Muscle of back (tissue), 11 donors: ENCODE data around the gene HNRNPR. TPM values are rescaled to one million over a fixed set of nuclear protein-coding genes. Genes with fewer than 3 reads are reported as not detected.
"Not testable (repeated sequence)": the region's sequence is repeated elsewhere in the genome, so short reads cannot be mapped to it uniquely, and the experiment has no call there.

Experiments used
- DNase-seq, 3 donors: peaks; one replicate each; pipeline versions ENCODE4 v3.0.0 to v3.0.0-alpha.2; 2013
- polyA plus RNA-seq, 10 donors: library from polyadenylated mRNA; unstranded; fragments of 120-200 nt; gene quantifications; one replicate each; pipeline ENCODE4 v1.2.1, GENCODE V29; 2013; ENCODE audit not compliant: insufficient read length in 10 of 10

The HNRNPR gene
- polyA plus RNA-seq, 10 donors, result 127 to 178 (median 143) TPM

- DNase-seq, result peak in 1 of 3 donors; percentile 18
These were observed 2.0 kb downstream of the HNRNPR start for GRCh38 chr1:23341931-23342692.

- no peak for DNase-seq
These were observed 4.5 kb downstream of the HNRNPR start for GRCh38 chr1:23339632-23340031.

- DNase-seq, result no peak
These were observed 6.2 kb downstream of the HNRNPR start for GRCh38 chr1:23337869-23338268.

GRCh38 chr1:23331713-23332112, 12.4 kb downstream of the HNRNPR start:
- DNase-seq, result no peak

GRCh38 chr1:23330846-23331245, 13.2 kb downstream of the HNRNPR start:
- no peak for DNase-seq

GRCh38 chr1:23325393-23325792, 18.7 kb downstream of the HNRNPR start:
- DNase-seq, result no peak

- no peak for DNase-seq
These were observed 21.3 kb downstream of the HNRNPR start for GRCh38 chr1:23322770-23323169.

- DNase-seq, result not testable (repeated sequence)
These were observed 33.8 kb downstream of the HNRNPR start for GRCh38 chr1:23310280-23310679.

GRCh38 chr1:23304140-23304620, 39.9 kb downstream of the HNRNPR start:
- DNase-seq, result no peak

- no peak for DNase-seq
These were observed 40.6 kb downstream of the HNRNPR start for GRCh38 chr1:23303524-23303923.

GRCh38 chr1:23296931-23297330, 47.2 kb downstream of the HNRNPR start:
- no peak for DNase-seq

- DNase-seq, result no peak
These were observed 52.4 kb downstream of the HNRNPR start for GRCh38 chr1:23291706-23292105.

- DNase-seq, result no peak
These were observed 53.1 kb downstream of the HNRNPR start for GRCh38 chr1:23290836-23291565.

- DNase-seq, result no peak
These were observed 55.4 kb downstream of the HNRNPR start for GRCh38 chr1:23288671-23289070.

- DNase-seq, result no peak
These were observed 55.9 kb downstream of the HNRNPR start for GRCh38 chr1:23288201-23288600.

GRCh38 chr1:23286401-23286800, 57.7 kb downstream of the HNRNPR start:
- DNase-seq, result no peak

GRCh38 chr1:23283667-23284602, 60.1 kb downstream of the HNRNPR start:
- peak in 1 of 3 donors; percentile 43 for DNase-seq

- peak in 1 of 3 donors; percentile 22 for DNase-seq
These were observed 61.1 kb downstream of the HNRNPR start for GRCh38 chr1:23282957-23283356.

- no peak for DNase-seq
These were observed 65.4 kb downstream of the HNRNPR start for GRCh38 chr1:23278717-23279116.

GRCh38 chr1:23276531-23276930, 67.6 kb downstream of the HNRNPR start:
- DNase-seq, result no peak

- no peak for DNase-seq
These were observed 70.0 kb downstream of the HNRNPR start for GRCh38 chr1:23274134-23274505.
